ES-I3 (cell line): ENCODE data around the gene SIDT1.
A peak's percentile ranks its signal among the peaks of the same experiment; 100 is the strongest.

Experiments used
- H3K36me3 ChIP-seq: 2 replicates; pipeline ENCODE4 v1.6.1; 2013; ENCODE audit warnings: mild to moderate bottlenecking, low read length, control low read depth, moderate library complexity; ENCODE audit not compliant: insufficient read depth
- H3K4me1 ChIP-seq: 2 replicates; pipeline ENCODE4 v1.6.1; 2013; ENCODE audit warnings: mild to moderate bottlenecking, control low read depth, low read length; ENCODE audit not compliant: insufficient read depth
- H3K9ac ChIP-seq: 2 replicates; pipeline ENCODE4 v1.6.1; 2013; ENCODE audit warnings: low read depth, mild to moderate bottlenecking, low read length, moderate library complexity
- H3K9me3 ChIP-seq: 2 replicates; pipeline ENCODE4 v1.6.1; 2013; ENCODE audit warnings: mild to moderate bottlenecking, low read length, moderate library complexity; ENCODE audit not compliant: control insufficient read depth, insufficient read depth

The SIDT1 gene

DNA sequence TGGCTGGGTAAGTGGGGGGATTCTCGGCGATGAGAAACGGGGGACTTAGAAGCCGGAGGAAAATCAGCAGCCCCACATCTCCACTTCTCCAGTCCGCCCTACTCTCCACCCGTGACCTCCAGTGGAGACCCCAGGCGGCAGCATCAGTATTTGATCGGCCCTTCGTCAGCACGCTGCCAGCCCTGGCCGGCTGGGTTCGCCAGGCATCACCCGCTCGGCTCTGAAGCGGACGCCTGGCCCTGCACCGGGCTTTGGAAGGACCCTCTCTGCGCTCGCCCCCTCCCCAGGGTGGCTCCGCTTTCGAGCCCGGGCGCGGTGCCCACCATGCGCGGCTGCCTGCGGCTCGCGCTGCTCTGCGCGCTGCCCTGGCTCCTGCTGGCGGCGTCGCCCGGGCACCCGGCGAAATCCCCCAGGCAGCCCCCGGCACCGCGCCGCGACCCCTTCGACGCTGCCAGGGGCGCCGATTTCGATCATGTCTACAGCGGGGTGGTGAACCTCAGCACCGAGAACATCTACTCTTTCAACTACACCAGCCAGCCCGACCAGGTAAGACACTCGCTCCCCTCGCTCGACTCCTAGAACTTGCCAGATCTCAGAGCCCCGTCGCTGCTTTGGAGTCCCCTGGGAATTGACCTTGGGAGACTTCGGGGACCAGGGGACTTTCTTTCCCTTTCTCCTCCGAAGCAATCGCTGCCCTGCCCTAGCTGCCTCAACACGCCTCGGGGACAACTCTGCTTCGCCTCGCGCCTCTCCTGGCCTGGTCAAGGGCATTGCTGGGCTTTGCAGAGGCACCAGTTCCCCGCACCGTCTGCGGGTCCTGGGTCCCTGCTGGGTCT is 561 bp downstream of the SIDT1 start:
- Histone ChIP-seq H3K9me3 (no peaks in the 10 kb centered on the region), H3K4me1 (no peaks in the 10 kb centered on the region), H3K36me3 (no peaks in the 10 kb centered on the region), H3K9ac (peak overlapping the region; percentile 63)

DNA sequence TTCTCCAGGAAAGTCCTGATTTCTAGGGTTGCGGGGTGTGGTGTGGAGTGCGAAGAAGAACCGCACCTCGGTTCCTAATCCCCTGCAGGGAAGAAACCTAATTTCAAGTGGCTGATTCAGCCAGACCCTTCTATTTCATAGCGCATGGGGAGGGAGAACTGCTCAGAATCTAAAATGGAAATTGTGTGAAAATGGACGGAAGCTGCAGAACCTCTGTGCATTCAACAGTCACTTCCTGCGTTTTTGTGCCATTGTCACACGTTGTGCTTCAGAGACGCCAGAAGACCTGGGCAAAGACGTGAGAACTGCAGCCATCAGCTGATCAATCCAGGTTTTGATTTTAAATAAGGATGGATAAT is 1.2 kb downstream of the SIDT1 start:
- H3K9ac ChIP-seq = peak overlapping the region; percentile 63; the same call in 1 of the 2 replicates
- H3K9me3 ChIP-seq = no peaks in the 10 kb centered on the region
- no peaks in the 10 kb centered on the region for H3K4me1 ChIP-seq

DNA sequence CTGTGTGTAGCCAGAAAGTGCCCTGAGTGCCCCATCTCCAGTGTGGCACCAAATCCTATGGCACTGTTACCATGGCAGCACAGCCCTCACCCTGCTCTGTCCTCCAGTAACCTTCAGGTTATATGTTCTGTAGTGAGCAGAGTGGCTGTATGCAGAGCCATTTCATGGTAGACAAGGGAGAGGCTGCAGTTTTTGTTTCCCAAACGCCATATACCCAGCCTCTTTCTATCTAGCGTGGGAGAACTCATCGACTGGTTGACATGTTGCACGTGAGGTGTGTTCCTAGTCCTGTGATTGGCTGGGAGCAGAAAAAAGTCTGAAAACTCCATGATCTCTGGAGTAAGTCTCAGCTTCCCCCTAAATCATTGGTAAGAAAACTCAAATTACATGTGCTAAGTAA is 2.0 kb downstream of the SIDT1 start:
- H3K36me3 ChIP-seq = no peaks in the 10 kb centered on the region
- H3K9ac ChIP-seq = no peak overlapping the region
- H3K9me3 ChIP-seq = no peaks in the 10 kb centered on the region
- no peaks in the 10 kb centered on the region for H3K4me1 ChIP-seq

More for the DNA sequence above, 1.2 kb downstream of the SIDT1 start:
- no peaks in the 10 kb centered on the region for H3K36me3 ChIP-seq

DNA sequence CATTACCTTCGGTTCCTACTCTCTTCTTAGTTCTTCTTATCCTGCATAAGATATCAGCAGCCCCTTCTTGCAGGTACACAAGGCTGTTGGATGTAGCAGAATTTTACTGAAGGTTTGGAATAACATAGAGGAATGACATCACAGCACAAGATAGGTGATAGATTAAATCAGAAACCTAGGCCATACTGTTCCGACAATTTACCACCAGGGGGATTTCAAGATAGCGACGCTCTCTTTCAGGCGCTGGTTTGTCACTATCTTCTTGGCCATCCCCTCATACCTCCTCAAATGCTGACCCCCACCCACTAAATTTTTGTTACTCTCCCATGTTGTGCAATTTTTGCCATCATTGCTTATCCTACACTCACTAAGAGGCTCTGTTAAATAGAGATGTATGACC is 3.5 kb downstream of the SIDT1 start:
- Histone ChIP-seq H3K4me1 (no peaks in the 10 kb centered on the region), H3K36me3 (no peaks in the 10 kb centered on the region), H3K9me3 (no peaks in the 10 kb centered on the region), H3K9ac (no peak overlapping the region)

DNA sequence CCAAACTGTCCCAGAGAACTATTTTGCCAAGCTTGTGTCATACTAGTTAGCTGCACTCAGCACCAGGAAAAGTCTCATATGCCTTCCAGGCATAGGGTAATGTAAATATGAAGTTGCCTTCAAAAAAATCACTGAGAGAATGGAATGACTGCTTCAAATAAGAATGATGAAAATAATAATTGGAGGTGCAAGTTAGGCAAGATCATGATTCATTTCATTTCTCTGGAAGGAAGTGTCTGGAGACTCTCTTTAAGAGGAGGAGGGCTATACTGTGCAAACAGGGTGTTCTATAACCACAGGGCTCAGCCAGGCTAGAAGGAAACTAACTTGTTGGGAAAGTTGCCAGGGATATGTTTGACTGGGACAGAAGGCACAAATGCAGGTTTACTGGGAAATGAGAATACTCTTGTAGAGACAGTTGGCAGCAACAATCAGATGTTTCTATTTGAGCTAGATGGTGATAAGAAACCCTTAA is 4.3 kb downstream of the SIDT1 start:
- no peaks in the 10 kb centered on the region for H3K9me3 ChIP-seq
- H3K4me1 ChIP-seq = no peaks in the 10 kb centered on the region
- no peak overlapping the region for H3K9ac ChIP-seq
- H3K36me3 ChIP-seq = no peaks in the 10 kb centered on the region

DNA sequence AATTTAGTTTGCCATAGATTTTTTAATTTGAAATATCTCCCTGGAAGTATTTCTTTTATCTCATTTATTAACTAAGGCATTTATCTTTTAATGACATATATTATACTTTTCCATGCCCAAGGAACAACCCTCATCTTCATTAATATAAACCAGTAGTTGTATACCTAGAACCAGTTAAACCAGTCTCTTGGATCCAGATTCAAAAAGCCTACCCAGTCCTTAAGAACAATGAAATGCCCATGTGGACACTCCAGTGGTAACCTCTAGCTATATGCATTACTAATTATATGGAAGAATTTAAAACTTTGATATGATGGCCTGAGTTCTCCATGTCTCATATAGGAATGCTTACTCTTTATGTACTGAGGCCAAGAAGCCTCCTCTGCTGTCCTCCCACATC is 4.8 kb downstream of the SIDT1 start:
- no peaks in the 10 kb centered on the region for H3K36me3 ChIP-seq

DNA sequence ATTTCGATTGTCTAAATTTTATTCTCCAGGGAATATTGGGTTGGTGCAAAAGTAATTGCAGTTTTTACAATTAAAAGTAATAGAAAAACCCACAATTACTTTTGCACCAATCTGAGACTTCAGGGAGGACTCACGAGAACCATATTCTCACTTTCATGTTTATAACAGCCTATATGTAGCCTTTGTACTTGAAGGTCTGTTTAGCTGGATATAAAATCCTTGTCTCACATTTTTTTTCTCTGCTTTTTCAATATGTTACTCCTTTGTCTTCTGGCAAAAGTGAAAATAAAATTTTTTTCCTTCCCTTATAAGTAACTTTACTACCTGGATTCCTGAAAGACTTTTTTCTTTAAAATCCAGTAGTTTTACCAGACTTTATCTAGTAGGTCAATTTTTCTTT is 9.2 kb downstream of the SIDT1 start:
- Histone ChIP-seq H3K4me1 (no peaks in the 10 kb centered on the region), H3K9ac (no peak overlapping the region), H3K9me3 (no peaks in the 10 kb centered on the region), H3K36me3 (no peaks in the 10 kb centered on the region)

More for the DNA sequence above, 4.8 kb downstream of the SIDT1 start:
- no peak overlapping the region for H3K9ac ChIP-seq
- H3K4me1 ChIP-seq = no peaks in the 10 kb centered on the region
- no peaks in the 10 kb centered on the region for H3K9me3 ChIP-seq

DNA sequence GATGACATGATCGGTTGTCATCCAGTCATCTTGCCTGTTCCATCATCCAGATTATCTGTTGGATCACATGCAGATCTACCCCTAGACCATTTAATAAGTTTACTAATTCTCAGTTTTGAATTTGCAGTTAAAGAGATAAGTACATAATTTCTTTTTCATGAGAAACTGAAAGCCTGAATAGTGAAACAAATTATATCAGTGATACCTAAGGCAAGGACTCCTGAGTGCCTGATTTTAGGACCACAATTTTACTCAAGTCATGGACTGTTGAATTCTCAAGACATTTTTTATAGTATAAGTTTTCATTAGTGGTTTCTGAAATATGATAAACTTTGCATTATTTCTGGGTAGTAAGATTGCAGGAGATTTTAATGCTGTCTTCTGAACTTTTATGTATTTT is 13.2 kb downstream of the SIDT1 start:
- Histone ChIP-seq H3K9ac (no peak overlapping the region), H3K36me3 (no peaks in the 10 kb centered on the region), H3K9me3 (no peaks in the 10 kb centered on the region), H3K4me1 (no peaks in the 10 kb centered on the region)

DNA sequence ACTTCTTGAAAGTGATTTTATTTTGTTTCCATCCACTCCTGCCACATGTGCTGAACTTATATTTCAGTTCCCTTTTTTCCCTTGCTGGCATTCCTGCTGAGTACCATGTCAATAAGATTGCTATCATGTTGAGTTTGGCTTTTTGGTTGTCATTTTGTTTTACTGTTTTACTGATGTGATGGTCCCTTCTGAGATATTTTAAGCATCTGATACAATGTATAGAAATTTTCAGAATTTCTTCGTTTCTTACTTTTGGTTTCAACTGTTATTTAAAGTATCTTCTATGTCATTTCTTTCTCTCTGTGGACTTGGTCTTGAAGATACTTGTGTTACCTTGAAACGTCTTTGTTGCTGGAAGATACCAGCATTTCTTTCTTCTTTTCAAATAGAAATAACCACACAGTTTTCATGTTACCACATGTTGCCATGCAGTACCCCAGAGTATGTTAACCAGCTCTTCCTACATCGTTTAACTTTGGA is 14.1 kb downstream of the SIDT1 start:
- no peaks in the 10 kb centered on the region for H3K4me1 ChIP-seq
- no peaks in the 10 kb centered on the region for H3K9me3 ChIP-seq
- H3K9ac ChIP-seq = no peak overlapping the region
- H3K36me3 ChIP-seq = no peaks in the 10 kb centered on the region

DNA sequence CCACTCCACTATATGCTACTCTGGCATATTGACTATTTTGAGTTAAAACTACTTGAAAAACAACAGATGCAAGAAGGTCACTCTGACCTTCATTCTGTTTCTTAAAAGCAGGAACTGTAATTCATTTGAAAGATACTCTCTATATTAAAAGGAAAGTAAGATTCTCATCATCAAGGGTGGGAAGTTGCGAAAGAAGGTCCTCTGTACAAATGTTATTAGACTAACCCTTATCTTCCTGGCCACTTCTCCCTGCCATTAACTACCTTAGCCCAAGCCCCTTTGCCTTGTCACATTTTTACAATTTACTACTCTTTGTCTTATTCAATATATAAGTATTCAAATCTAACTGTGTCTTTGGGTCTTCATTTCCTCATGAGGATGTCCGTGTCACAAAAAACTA is 16.1 kb downstream of the SIDT1 start:
- Histone ChIP-seq H3K9ac (no peak overlapping the region), H3K4me1 (no peaks in the 10 kb centered on the region), H3K36me3 (no peaks in the 10 kb centered on the region), H3K9me3 (no peaks in the 10 kb centered on the region)

DNA sequence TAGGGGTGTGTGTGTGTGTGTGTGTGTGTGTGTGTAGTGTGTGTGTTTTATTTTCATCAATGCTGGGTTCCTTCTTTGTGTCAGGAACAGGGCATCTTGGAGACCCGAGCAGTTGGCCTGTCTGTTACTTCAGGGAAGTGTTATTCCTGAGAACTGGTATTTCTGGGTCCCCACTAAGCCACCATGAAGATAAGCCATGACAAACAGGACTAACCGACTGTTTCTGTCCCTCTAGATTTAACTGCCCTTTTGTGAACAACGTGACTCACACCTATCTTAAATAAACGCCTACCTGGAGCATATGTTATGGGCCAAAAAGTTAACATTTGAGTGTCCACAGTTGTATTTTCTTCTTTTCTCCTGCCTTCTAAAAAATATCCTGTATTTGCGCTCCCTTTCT is 19.5 kb downstream of the SIDT1 start:
- Histone ChIP-seq H3K9ac (no peak overlapping the region), H3K9me3 (no peaks in the 10 kb centered on the region), H3K36me3 (no peaks in the 10 kb centered on the region), H3K4me1 (no peaks in the 10 kb centered on the region)

DNA sequence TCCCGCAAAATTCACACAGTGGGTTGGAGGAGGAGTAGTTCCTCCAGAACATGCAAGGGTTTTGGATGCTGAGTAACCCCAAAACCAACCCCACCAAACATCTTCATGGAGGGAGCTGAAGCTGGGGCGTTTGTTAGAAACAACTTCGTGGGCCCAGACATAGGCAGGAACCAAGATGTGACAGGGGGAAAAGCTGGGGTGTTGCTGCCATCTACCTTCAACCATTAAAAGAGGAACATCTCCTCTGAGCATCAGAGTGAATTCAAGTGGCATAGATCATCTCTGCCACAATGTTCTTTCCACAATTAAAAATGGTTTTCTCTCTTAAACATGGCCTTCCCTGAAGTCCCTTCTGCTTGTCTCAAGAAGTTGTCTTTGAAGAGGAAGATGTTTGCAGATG is 20.5 kb downstream of the SIDT1 start:
- H3K9ac ChIP-seq = no peak overlapping the region
- H3K9me3 ChIP-seq = no peaks in the 10 kb centered on the region
- H3K36me3 ChIP-seq = no peaks in the 10 kb centered on the region
- peaks cover 10% of the 10 kb centered on the region; the same call in 1 of the 2 replicates for H3K4me1 ChIP-seq

DNA sequence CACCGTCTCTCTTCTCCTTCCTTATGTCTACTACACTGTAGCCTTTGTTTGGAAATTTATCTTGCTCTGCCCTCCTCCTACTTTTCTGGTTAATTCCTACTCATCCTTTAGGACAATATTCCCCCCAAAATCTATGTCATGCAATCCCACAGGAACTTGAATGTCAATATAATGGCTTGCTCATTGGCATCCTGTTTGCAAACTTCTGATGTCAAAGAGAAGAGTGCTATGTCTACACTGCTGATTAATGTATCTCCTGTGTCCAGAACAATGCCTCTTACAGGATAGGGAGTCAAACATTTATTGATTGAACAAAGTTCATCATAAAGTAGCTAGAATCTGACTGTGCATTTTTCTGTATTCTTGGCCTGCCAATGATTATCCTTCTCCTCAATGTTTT is 22.8 kb downstream of the SIDT1 start:
- Histone ChIP-seq H3K4me1 (peaks cover 11% of the 10 kb centered on the region; the same call in 1 of the 2 replicates), H3K9me3 (no peaks in the 10 kb centered on the region), H3K36me3 (no peaks in the 10 kb centered on the region), H3K9ac (no peak overlapping the region)

DNA sequence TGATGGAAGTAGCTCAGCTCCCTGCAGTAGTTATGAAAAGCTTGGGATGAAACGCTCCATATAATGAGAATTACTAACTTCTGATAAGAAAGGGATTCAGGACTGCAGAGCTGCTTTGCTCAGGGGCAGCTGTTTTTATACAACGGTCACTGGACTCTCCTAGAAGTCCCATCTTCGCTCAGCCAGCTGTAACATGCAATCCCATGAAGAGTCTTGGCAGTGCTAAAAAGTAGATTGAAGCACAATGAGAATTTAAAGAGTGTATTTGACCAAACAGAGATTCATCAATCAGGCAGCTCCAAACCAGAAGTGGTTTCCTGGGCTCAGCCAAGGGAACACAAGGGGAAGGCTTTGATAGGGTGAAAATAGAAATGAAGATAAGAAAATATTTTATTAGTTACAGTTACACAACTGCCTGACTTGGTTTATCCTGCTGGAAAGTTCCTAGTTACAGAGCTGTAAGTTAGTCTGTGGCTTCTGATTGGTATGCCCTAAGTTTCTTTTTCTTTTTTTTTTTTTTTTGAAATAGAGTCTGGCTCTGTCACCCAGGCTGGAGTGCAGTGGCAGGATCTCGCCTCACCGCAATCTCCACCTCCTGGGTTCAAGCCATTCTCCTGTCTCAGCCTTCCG is 24.1 kb downstream of the SIDT1 start:
- no peaks in the 10 kb centered on the region for H3K36me3 ChIP-seq
- H3K9me3 ChIP-seq = no peaks in the 10 kb centered on the region
- no peak overlapping the region for H3K9ac ChIP-seq
- peaks cover 11% of the 10 kb centered on the region; the same call in 1 of the 2 replicates for H3K4me1 ChIP-seq

DNA sequence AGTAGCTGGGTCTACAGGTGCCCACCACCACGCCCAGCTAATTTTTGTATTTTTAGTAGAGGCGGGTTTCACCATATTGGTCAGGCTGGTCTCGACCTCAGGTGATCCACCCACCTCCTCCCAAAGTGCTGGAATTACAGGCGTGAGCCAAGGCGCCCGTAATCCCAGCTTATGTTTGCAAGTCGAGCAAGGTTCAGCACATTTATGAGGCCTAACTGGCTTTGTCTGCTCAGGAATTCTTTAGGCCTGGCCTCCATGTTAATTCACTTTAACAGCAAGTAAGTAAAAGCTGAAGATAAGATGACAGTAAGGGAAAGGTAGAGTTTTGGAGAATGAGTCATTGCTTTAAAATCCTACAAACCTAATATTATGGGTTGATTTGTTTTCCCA is 24.6 kb downstream of the SIDT1 start:
- no peaks in the 10 kb centered on the region for H3K9me3 ChIP-seq
- H3K36me3 ChIP-seq = no peaks in the 10 kb centered on the region
- peaks cover 11% of the 10 kb centered on the region; the same call in 1 of the 2 replicates for H3K4me1 ChIP-seq
- no peak overlapping the region for H3K9ac ChIP-seq
